Measurements from ENCODE around the gene FAM240A. TPM values are rescaled to one million over a fixed set of nuclear protein-coding genes. Genes with fewer than 3 reads are reported as not detected.

Gene FAM240A
- total RNA-seq, 1 donor from 2014 or later: not detected

- H3K27ac ChIP-seq: no peak overlapping the region
- H3K4me1 ChIP-seq: peaks cover 3% of the 10 kb centered on the region
- no peaks in the 10 kb centered on the region for H3K36me3 ChIP-seq
- intact Hi-C loops (cut with DNase I): no loop called here
- no peak for DNase-seq (ENCODE audit: extremely low spot score in 2 of 2)
- H3K9me3 ChIP-seq: no peaks in the 10 kb centered on the region
- TF ChIP-seq POLR2A (IDR thresholded peaks at IDR 0.05) (no peak), POLR2AphosphoS5 (IDR thresholded peaks at IDR 0.05; ENCODE audit: insufficient read depth in 1 of 2, low read depth in 1 of 2) (no peak), CTCF (IDR thresholded peaks at IDR 0.05) (no peak)
- no peak overlapping the region for H3K4me3 ChIP-seq
- no peaks in the 10 kb centered on the region for H3K27me3 ChIP-seq
Observed at GRCh38 chr3:46571684-46572083, 40.6 kb upstream of the FAM240A start.

GRCh38 chr3:46573701-46574100 lies 38.6 kb upstream of the FAM240A start:
- Histone ChIP-seq H3K4me3 (no peak overlapping the region), H3K27me3 (no peaks in the 10 kb centered on the region), H3K9me3 (no peaks in the 10 kb centered on the region), H3K36me3 (no peaks in the 10 kb centered on the region), H3K27ac (no peak overlapping the region), H3K4me1 (peaks cover 8% of the 10 kb centered on the region)
- no peak for TF ChIP-seq CTCF (IDR thresholded peaks at IDR 0.05)
- intact Hi-C loops (cut with DNase I): no loop called here
- no peak for DNase-seq (ENCODE audit: extremely low spot score in 2 of 2)

GRCh38 chr3:46574243-46574646 lies 38.1 kb upstream of the FAM240A start:
- TF ChIP-seq CTCF (IDR thresholded peaks at IDR 0.05) (no peak), POLR2A (IDR thresholded peaks at IDR 0.05) (no peak), POLR2AphosphoS5 (IDR thresholded peaks at IDR 0.05; ENCODE audit: insufficient read depth in 1 of 2, low read depth in 1 of 2) (no peak)
- Histone ChIP-seq H3K4me3 (no peak overlapping the region), H3K27ac (no peak overlapping the region), H3K9me3 (no peaks in the 10 kb centered on the region), H3K36me3 (no peaks in the 10 kb centered on the region), H3K27me3 (no peaks in the 10 kb centered on the region), H3K4me1 (peaks cover 8% of the 10 kb centered on the region)
- DNase-seq (ENCODE audit: extremely low spot score in 2 of 2): no peak
- intact Hi-C loops (cut with DNase I): no loop called here

- Histone ChIP-seq H3K9me3 (no peaks in the 10 kb centered on the region), H3K36me3 (no peaks in the 10 kb centered on the region), H3K27me3 (no peaks in the 10 kb centered on the region), H3K4me1 (peaks cover 8% of the 10 kb centered on the region), H3K27ac (no peak overlapping the region), H3K4me3 (no peak overlapping the region)
- no peak for TF ChIP-seq CTCF (IDR thresholded peaks at IDR 0.05)
- TF ChIP-seq POLR2A (IDR thresholded peaks at IDR 0.05): no peak
- TF ChIP-seq POLR2AphosphoS5 (IDR thresholded peaks at IDR 0.05; ENCODE audit: insufficient read depth in 1 of 2, low read depth in 1 of 2): no peak
- intact Hi-C loops (cut with DNase I): no loop called here
- no peak for DNase-seq (ENCODE audit: extremely low spot score in 2 of 2)
Observed at GRCh38 chr3:46574881-46575576, 37.3 kb upstream of the FAM240A start.

- H3K36me3 ChIP-seq: no peaks in the 10 kb centered on the region
- H3K27ac ChIP-seq: no peak overlapping the region
- no peaks in the 10 kb centered on the region for H3K9me3 ChIP-seq
- TF ChIP-seq POLR2A (IDR thresholded peaks at IDR 0.05): no peak
- TF ChIP-seq CTCF (IDR thresholded peaks at IDR 0.05): no peak
- no peak for TF ChIP-seq POLR2AphosphoS5 (IDR thresholded peaks at IDR 0.05; ENCODE audit: insufficient read depth in 1 of 2, low read depth in 1 of 2)
- H3K4me1 ChIP-seq: peaks cover 8% of the 10 kb centered on the region
- intact Hi-C loops (cut with DNase I): no loop called here
- H3K4me3 ChIP-seq: no peak overlapping the region
- H3K27me3 ChIP-seq: no peaks in the 10 kb centered on the region
- no peak for DNase-seq (ENCODE audit: extremely low spot score in 2 of 2)
Observed at GRCh38 chr3:46575577-46576222, 36.6 kb upstream of the FAM240A start.
